Left forelimb (tissue), 1 donor: ENCODE measurements around the gene TPCN1.

Experiments
- DNase-seq: peaks from one replicate; pipeline ENCODE4 v3.0.0-alpha.2; 2018; ENCODE audit warnings: low spot score

Gene TPCN1

DNA sequence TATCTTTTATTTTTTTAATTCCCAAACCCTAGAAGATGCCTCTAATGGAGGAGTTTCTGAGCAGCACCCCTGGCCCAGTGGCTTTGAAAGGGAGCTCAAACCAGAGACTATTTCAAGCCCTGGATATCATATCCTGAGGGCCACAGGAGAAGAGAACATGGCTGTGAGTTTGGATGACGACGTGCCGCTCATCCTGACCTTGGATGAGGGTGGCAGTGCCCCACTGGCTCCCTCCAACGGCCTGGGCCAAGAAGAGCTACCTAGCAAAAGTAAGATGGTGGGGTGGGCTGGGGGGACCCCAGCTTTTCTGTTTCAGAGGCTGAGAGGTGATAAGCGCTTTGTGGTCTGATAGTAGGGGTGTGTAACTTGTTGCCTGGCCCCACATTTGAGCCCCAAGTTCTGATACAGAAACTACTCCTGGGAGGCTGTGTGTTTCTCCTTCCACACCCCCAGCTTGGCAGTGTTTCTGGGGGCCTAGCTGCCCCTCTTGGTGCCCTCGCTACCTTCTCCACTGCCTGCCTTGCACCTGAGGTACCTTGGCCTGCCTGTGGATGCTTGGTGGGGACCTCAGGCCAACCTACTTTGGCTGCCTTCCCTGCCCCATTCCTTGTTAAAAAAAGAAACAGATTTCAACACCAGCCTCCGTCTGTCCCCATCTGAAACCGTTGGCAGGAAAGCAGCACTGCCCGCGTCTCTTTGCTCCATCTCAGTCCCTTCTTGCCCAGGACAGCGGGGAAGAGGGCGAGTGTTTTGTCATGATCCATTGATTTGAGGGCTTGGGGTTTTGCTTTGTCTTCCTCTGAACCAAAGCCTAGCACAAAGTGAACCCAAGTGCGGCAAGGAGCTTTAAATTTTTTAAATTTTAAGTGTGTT lies 5.7 kb downstream of the TPCN1 start:
- no peak for DNase-seq

- no peak for DNase-seq
Observed at GRCh38 chr12:113227686-113228391, 6.6 kb downstream of the TPCN1 start.

DNA sequence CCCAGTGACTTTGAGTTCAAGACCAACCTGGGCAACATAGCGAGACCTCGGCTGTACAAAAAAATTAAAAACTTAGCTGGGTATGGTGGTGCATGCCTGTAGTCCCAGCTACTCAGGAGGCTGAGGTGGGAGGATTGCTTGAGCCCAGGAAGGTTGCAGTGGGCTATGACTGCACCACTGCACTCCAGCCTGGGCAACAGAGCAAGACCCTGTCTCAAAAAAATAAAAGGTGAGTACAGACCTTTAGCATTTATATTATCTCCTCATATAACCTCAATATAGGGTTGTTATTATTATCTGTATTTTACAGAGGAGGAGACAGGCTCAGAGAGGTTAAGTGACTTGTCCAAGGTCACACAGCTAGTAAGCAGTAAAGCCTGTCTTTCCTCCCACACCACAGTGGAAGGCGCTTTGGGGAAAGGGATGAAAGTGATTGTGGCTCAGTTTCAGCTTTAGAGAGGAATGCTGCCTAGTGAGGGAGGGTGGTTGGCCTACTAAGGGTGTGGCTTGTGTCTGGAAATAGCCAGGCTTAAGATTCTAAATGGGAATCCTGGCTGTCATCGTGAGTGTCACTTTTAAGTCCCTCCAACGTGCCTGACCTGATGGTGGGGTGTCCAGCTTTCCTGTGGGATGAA lies 7.2 kb downstream of the TPCN1 start:
- no peak for DNase-seq

DNA sequence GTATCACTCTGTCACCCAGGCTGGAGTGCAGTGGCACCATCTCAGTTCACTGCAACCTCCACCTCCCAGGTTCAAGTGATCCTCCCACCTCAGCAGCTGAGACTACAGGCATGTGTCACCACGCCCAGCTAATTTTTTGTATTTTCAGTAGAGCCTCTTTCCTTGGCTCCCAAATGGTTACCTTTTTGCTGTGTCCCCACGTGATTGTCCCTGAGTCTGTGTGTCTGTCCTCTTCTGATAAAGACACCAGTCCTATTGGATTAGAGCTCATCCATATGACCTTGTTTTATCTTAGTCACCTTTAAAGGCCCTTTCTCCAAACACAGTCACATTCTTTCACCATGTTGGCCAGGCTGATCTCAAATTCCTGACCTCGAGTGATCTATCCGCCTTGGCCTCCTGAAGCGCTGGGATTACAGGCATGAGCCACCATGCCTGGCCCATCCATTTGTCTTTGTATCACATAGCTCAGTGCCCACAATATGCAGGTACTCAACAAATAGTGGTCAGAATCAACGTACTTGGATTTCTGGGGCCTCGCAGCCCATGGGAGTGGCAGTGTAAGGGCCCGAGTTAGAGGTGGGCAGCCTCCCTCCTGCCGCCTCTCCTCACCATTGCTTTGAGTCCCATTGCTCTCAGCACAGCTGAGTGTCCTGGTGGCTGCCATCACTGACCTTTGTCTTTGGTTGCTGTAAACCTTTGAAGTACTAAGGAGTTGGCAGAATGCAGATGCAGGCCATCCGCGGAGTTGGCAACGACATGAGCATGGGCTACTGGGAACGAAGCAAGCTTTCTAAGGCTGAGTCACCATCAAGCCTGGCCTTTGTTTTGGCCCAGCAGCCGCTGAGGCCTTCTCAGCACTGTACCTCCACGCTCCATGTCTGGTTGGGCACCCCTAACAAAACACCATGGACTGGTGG lies 9.3 kb downstream of the TPCN1 start:
- no peak for DNase-seq

DNA sequence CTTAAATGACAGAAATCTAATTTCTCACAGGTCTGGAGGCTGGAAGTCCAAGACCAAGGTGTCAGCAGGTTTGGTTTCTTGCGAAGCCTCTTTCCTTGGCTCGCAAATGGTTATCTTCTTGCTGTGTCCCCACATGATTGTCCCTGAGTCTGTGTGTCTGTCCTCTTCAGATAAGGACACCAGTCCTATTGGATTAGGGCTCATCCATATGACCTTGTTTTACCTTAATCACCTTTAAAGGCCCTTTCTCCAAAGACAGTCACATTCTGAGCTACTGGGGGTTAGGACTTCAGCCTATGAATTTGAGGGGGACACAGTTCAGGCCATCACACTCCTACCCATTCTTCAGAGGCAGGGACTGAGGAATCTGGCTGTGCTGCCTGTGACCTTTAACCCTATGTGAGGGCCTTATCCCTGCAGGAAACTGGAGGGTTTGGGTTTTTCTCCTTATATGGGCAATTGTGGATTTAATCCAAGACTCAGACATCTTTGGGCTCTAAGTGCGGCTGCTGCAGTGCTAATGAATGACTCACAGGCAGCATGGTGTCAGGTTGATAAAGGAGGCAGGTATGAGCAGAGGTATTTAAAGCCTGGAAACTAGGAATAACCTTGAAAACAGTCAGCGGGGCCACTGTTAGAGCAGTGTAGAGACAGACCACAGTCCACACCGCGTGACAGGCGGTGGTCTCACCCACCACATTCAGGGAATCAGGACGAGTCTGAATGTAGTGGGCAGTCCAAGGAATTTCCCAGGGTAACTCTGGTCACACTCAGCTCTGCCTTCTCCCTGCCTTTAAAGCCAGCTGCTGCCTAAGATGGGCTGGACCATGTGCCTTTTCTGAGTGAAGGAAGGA lies 10.2 kb downstream of the TPCN1 start:
- no peak for DNase-seq

- DNase-seq: no peak
Observed at GRCh38 chr12:113232089-113232839, 11.0 kb downstream of the TPCN1 start.

- no peak for DNase-seq
Observed at GRCh38 chr12:113232840-113233585, 11.7 kb downstream of the TPCN1 start.

DNA sequence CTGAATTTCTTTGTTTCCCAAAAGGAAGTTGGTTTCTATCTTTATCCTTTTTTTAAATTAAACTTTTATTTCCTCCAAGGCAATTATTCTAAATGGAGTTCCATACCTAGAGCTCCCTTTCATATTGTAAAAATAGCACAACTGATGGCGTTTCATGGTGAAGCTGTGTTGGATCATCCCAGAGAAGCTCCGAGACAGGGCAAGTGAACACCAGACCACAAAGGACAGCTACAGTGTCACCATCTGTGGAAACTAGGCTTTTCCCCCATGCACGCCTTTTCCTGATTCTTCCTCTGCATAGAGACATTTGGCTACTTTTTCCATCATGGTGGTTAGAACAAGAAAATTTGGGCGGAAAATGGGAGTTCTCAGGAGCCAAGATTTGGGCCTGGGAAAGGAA lies 12.7 kb downstream of the TPCN1 start:
- no peak for DNase-seq

GRCh38 chr12:113234483-113234882 lies 13.2 kb downstream of the TPCN1 start:
- DNase-seq: no peak

GRCh38 chr12:113235976-113236375 lies 14.7 kb downstream of the TPCN1 start:
- DNase-seq: no peak

GRCh38 chr12:113236539-113237399 lies 15.5 kb downstream of the TPCN1 start:
- peak; percentile 15 for DNase-seq

- peak; percentile 20 for DNase-seq
Observed at GRCh38 chr12:113237748-113238147, 16.5 kb downstream of the TPCN1 start.

- no peak for DNase-seq
Observed at GRCh38 chr12:113238309-113238708, 17.0 kb downstream of the TPCN1 start.

- no peak for DNase-seq
Observed at GRCh38 chr12:113239288-113239771, 18.1 kb downstream of the TPCN1 start.

DNA sequence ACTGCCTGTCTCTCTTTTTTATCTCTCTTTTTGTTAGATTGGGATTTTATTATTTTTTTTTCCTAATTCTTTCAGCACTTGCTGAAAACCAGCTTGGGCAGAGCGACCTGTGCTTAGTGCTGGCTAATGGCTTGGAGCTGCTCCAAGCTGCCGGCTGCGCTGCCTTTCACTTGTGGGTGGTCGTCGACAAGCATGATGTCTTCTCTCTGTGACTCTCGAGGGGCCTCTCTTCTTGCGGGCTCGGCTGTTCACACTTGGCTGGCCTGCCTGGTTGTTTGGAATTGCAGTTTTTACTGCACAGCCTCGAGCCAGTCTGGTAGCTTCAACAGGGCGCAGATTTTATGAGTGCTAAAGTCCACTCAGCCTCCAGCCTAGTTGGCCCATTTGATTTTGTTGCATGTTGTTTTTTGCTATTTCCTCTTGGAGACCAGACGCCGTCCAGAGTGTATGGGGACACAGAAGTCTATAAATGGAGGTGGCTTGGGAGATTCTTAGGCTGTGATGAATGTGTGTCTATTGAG lies 18.6 kb downstream of the TPCN1 start:
- no peak for DNase-seq

DNA sequence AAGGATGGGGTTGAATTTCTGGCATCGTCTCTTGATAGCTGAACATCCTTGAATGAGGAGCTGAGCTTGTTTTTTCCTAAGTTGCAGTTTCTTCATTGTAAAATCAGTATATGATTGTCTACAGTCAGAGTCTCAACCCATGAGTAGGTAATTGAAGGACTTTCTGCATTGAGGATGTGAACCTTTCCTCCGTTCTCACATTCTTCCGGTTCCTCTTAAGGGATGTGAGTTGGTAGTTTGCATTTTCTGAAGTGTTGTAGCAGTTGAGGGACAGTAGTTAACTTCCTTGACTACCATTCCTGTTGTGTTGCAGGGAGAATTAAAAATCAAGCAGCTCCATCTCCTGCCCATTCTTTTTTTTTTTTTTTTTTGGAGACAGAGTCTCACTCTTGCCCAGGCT lies 19.1 kb downstream of the TPCN1 start:
- no peak for DNase-seq

GRCh38 chr12:113241191-113242025 lies 20.1 kb downstream of the TPCN1 start:
- no peak for DNase-seq
